H9 (cell line): Measurements from ENCODE around the gene MT1A. TPM values are rescaled to one million over a fixed set of nuclear protein-coding genes. Genes with fewer than 3 reads are reported as not detected.
"Not testable (repeated sequence)": the region's sequence is repeated elsewhere in the genome, so short reads cannot be mapped to it uniquely, and the experiment has no call there.

ENCODE experiments used
- DNase-seq: peaks from one replicate; pipeline ENCODE4 v3.0.0-alpha.2; 2017
- H2AFZ ChIP-seq: one replicate; pipeline ENCODE4 v1.6.1; 2013; ENCODE audit warnings: mild to moderate bottlenecking, low read length, control low read depth, moderate library complexity
- H2AK5ac ChIP-seq: 2 replicates; pipeline ENCODE4 v1.6.1; 2013; ENCODE audit warnings: low read length, control low read depth, mixed read lengths; ENCODE audit not compliant: insufficient read length
- H2BK120ac ChIP-seq: one replicate; pipeline ENCODE4 v1.6.1; 2013; ENCODE audit warnings: low read depth, mild to moderate bottlenecking, low read length, control low read depth, inconsistent platforms; ENCODE audit not compliant: poor library complexity, severe bottlenecking
- H2BK12ac ChIP-seq: 2 replicates; pipeline ENCODE4 v1.6.1; 2013; ENCODE audit warnings: low read length, control low read depth, mixed read lengths, low read depth; ENCODE audit not compliant: insufficient read length
- H2BK15ac ChIP-seq: 2 replicates; pipeline ENCODE4 v1.6.1; 2013; ENCODE audit warnings: low read depth, low read length, control low read depth
- H2BK20ac ChIP-seq: one replicate; pipeline ENCODE4 v1.6.1; 2013; ENCODE audit warnings: low read depth, mild to moderate bottlenecking, low read length, control low read depth, inconsistent platforms; ENCODE audit not compliant: poor library complexity, severe bottlenecking
- H2BK5ac ChIP-seq: 2 replicates; pipeline ENCODE4 v1.6.1; 2013; ENCODE audit warnings: low read length, control low read depth, mixed read lengths; ENCODE audit not compliant: insufficient read length
- H3K14ac ChIP-seq: 2 replicates; pipeline ENCODE4 v1.6.1; 2013; ENCODE audit warnings: low read length, control low read depth; ENCODE audit not compliant: insufficient read depth
- H3K18ac ChIP-seq: 2 replicates; pipeline ENCODE4 v1.6.1; 2013; ENCODE audit warnings: low read depth, mild to moderate bottlenecking, mixed read lengths, low read length, control low read depth; ENCODE audit not compliant: insufficient read length
- H3K23ac ChIP-seq: 2 replicates; pipeline ENCODE4 v1.6.1; 2013; ENCODE audit warnings: low read length, control low read depth, mixed read lengths, low read depth; ENCODE audit not compliant: insufficient read length
- H3K23me2 ChIP-seq: 2 replicates; pipeline ENCODE4 v1.6.1; 2013; ENCODE audit warnings: low read depth, mild to moderate bottlenecking, mixed read lengths, low read length, control low read depth; ENCODE audit not compliant: insufficient read length, poor library complexity, severe bottlenecking
- H3K27ac ChIP-seq: 2 replicates; pipeline ENCODE4 v1.5.1; 2013; ENCODE audit warnings: low read length, control low read depth, mixed read lengths, low read depth; ENCODE audit not compliant: insufficient read length
- H3K27me3 ChIP-seq: 2 replicates; pipeline ENCODE4 v1.6.1; 2013; ENCODE audit warnings: low read length, control low read depth, inconsistent platforms; ENCODE audit not compliant: insufficient read depth
- H3K4ac ChIP-seq: 2 replicates; pipeline ENCODE4 v1.6.1; 2013; ENCODE audit warnings: low read depth, mild to moderate bottlenecking, control low read depth, inconsistent platforms, low read length, moderate library complexity
- H3K4me1 ChIP-seq: 2 replicates; pipeline ENCODE4 v1.6.1; 2013; ENCODE audit warnings: low read length, control low read depth, inconsistent platforms; ENCODE audit not compliant: insufficient read depth
- H3K4me2 ChIP-seq: 2 replicates; pipeline ENCODE4 v1.6.1; 2013; ENCODE audit warnings: low read length, control low read depth, mixed read lengths; ENCODE audit not compliant: insufficient read length, insufficient read depth
- H3K56ac ChIP-seq: 2 replicates; pipeline ENCODE4 v1.6.1; 2013; ENCODE audit warnings: low read depth, mild to moderate bottlenecking, mixed read lengths, low read length, control low read depth; ENCODE audit not compliant: insufficient read length
- H3K79me1 ChIP-seq: 2 replicates; pipeline ENCODE4 v1.6.1; 2013; ENCODE audit warnings: low read depth, mild to moderate bottlenecking, moderate library complexity, low read length, control low read depth, inconsistent platforms; ENCODE audit not compliant: insufficient read depth, poor library complexity, severe bottlenecking
- H3K79me2 ChIP-seq: 2 replicates; pipeline ENCODE4 v1.6.1; 2013; ENCODE audit warnings: low read length, control low read depth, inconsistent platforms; ENCODE audit not compliant: insufficient read depth
- H3K9ac ChIP-seq: 2 replicates; pipeline ENCODE4 v1.6.1; 2013; ENCODE audit warnings: low read length, control low read depth, mixed read lengths; ENCODE audit not compliant: insufficient read length; ENCODE audit errors: extremely low read depth
- H3K9me3 ChIP-seq: one replicate; pipeline ENCODE4 v1.6.1; 2013; ENCODE audit warnings: low read depth, low read length, inconsistent platforms; ENCODE audit not compliant: control insufficient read depth
- H3T11ph ChIP-seq: one replicate; pipeline ENCODE4 v1.6.1; 2013; ENCODE audit warnings: mild to moderate bottlenecking, low read length, control low read depth, inconsistent platforms
- H4K20me1 ChIP-seq: one replicate; pipeline ENCODE4 v1.6.1; 2013; ENCODE audit not compliant: control insufficient read depth, insufficient read length, insufficient read depth
- H4K5ac ChIP-seq: 2 replicates; pipeline ENCODE4 v1.6.1; 2013; ENCODE audit warnings: low read depth, mild to moderate bottlenecking, mixed read lengths, low read length, control low read depth; ENCODE audit not compliant: insufficient read length
- H4K8ac ChIP-seq: replicated peaks from 2 replicates; pipeline ENCODE4 v1.6.1; 2013; ENCODE audit warnings: low read length, control low read depth, mixed read lengths, low read depth; ENCODE audit not compliant: insufficient read length
- H4K91ac ChIP-seq: 2 replicates; pipeline ENCODE4 v1.6.1; 2013; ENCODE audit warnings: low read depth, mild to moderate bottlenecking, moderate library complexity, mixed read lengths, low read length, control low read depth; ENCODE audit not compliant: insufficient read length
- H3K27ac Mint-ChIP-seq, 3 experiments: 2 replicates in 2 of 3; 3 replicates in 1 of 3; pipeline ENCODE4 v1.8.0; 2020 to 2021; ENCODE audit warnings: mixed read lengths in 3 of 3, mild to moderate bottlenecking in 1 of 3, moderate library complexity in 1 of 3
- H3K27me3 Mint-ChIP-seq: 2 replicates; pipeline ENCODE4 v1.8.0; 2021; ENCODE audit warnings: low read depth, mild to moderate bottlenecking, moderate library complexity, mixed read lengths
- H3K36me3 Mint-ChIP-seq, 3 experiments: 2 replicates in 2 of 3; 3 replicates in 1 of 3; pipeline ENCODE4 v1.8.0; 2020 to 2021; ENCODE audit warnings: low read depth in 3 of 3, mixed read lengths in 3 of 3; ENCODE audit not compliant: insufficient read depth in 1 of 3
- H3K4me1 Mint-ChIP-seq, 2 experiments: 2 replicates each; pipeline ENCODE4 v1.8.0; 2020; ENCODE audit warnings: mixed read lengths in 2 of 2
- H3K4me3 Mint-ChIP-seq, 2 experiments: 2 replicates in 1 of 2; 3 replicates in 1 of 2; pipeline ENCODE4 v1.8.0; 2020 to 2021; ENCODE audit warnings: mild to moderate bottlenecking in 2 of 2, mixed read lengths in 2 of 2, moderate library complexity in 1 of 2
- H3K9me3 Mint-ChIP-seq, 2 experiments: 2 replicates in 1 of 2; 3 replicates in 1 of 2; pipeline ENCODE4 v1.8.0; 2020; ENCODE audit warnings: mild to moderate bottlenecking in 2 of 2, mixed read lengths in 2 of 2, moderate library complexity in 1 of 2
- WGBS: extraction: QIAGEN DNeasy Blood & Tissue Kit; methylation state at CpG from one replicate; pipeline ENCODE4 v1.1.7; 2013; ENCODE audit warnings: missing lambda C conversion rate, low lambda C conversion rate, mixed read lengths; ENCODE audit not compliant: insufficient read length; ENCODE audit errors: extremely low coverage; 5-methylcytosine and 5-hydroxymethylcytosine counted together
- total RNA-seq: library from RNA; stranded (reverse); gene quantifications from 2 replicates; pipeline ENCODE4 v1.2.1, GENCODE V29; 2021
- TF ChIP-seq, protein P1 (sequence below): fragments of 200-600 bp; sonication (generic); conservative IDR thresholded peaks from 3 replicates; pipeline ENCODE4 v1.8.0; 2021; ENCODE audit warnings: antibody characterized with exemption, mild to moderate bottlenecking

Gene MT1A
- total RNA-seq, 1 experiment from 2014 or later: not detected

- Histone ChIP-seq H3K79me1 (no peaks in the 10 kb centered on the region), H3K4ac (no peak overlapping the region), H3K27ac (no peak overlapping the region), H2AK5ac (no peak overlapping the region), H3K27me3 (peaks cover 72% of the 10 kb centered on the region), H4K20me1 (no peaks in the 10 kb centered on the region), H3K18ac (no peak overlapping the region), H3K14ac (no peak overlapping the region), H3K56ac (no peak overlapping the region), H2AFZ (no peak overlapping the region), H4K91ac (no peak overlapping the region), H4K5ac (no peak overlapping the region), H3K9me3 (no peaks in the 10 kb centered on the region), H3K9ac (no peak overlapping the region), H3K23ac (no peak overlapping the region), H3K79me2 (no peaks in the 10 kb centered on the region), H2BK20ac (no peak overlapping the region), H4K8ac (no peak overlapping the region), H2BK120ac (no peak overlapping the region), H2BK15ac (no peak overlapping the region), H2BK5ac (no peak overlapping the region), H3K23me2 (peaks cover 8% of the 10 kb centered on the region), H3T11ph (no peak overlapping the region), H3K4me2 (no peak overlapping the region), H2BK12ac (no peak overlapping the region), H3K4me1 (peaks cover 6% of the 10 kb centered on the region; the same call in 1 of the 2 replicates)
- DNase-seq: no peak
- TF ChIP-seq, protein P1, sequence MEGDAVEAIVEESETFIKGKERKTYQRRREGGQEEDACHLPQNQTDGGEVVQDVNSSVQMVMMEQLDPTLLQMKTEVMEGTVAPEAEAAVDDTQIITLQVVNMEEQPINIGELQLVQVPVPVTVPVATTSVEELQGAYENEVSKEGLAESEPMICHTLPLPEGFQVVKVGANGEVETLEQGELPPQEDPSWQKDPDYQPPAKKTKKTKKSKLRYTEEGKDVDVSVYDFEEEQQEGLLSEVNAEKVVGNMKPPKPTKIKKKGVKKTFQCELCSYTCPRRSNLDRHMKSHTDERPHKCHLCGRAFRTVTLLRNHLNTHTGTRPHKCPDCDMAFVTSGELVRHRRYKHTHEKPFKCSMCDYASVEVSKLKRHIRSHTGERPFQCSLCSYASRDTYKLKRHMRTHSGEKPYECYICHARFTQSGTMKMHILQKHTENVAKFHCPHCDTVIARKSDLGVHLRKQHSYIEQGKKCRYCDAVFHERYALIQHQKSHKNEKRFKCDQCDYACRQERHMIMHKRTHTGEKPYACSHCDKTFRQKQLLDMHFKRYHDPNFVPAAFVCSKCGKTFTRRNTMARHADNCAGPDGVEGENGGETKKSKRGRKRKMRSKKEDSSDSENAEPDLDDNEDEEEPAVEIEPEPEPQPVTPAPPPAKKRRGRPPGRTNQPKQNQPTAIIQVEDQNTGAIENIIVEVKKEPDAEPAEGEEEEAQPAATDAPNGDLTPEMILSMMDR: no peak
- no CpG with 5 or more reads among the region's 1 CpG for WGBS
- Mint-ChIP-seq H3K9me3 (no peaks in the 10 kb centered on the region), H3K4me1 (peaks cover 9 to 34% of the 10 kb centered on the region in 2 experiments), H3K27me3 (peaks cover 97% of the 10 kb centered on the region), H3K36me3 (no peaks in the 10 kb centered on the region), H3K27ac (no peak overlapping the region), H3K4me3 (no peak overlapping the region)
Measured at GRCh38 chr16:56664506-56664905, 26.0 kb downstream of the MT1A start.

DNA sequence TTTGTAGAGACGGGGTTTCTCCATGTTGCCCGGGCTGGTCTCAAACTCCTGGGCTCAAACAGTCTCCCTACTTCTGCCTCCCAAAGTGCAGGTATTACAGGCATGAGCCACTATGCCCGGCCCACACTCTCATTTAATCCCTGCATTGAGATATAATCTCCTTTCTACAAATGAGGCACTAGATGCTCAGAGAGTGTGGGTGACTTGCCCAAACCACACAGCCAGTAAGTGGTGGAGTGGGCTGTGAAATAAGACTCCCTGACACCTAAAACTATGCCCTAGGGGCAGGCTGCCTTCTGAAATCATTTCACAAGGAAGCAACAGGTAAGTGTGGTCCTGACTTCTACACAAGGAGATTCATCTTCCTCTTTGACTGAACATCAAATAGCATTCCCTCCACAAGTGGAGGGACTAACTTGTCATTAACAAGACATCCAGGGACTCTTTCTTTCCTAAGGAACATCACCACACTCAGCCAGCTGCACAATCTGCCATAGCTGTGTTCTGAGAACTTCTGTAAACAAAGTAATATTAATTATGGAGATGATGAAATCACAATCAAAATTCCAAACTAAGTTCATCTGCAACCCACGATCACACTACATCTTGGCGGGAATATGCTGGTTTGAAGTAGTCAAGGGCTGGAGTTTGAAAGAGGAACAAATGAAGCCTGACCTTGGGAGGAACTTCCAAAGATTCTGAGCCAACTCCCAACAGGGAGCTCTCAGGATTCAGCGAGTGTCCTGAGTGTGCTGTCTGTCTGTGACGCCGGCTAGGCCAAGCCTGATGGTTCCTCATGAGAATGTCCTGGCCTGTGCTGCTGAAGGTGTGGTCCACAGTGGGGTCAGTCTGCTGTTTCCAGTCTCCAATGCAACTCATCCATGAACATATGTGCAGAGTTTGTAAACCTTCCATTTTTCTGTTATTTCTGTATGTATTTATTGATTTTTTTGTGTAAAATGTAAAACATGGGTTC is 27.1 kb downstream of the MT1A start:
- not testable (repeated sequence) for H3K14ac ChIP-seq, H3K9ac ChIP-seq, H3K27ac Mint-ChIP-seq, H2AFZ ChIP-seq, H2BK5ac ChIP-seq, H3K79me1 ChIP-seq, H3K36me3 Mint-ChIP-seq, H2BK120ac ChIP-seq, H4K91ac ChIP-seq, H3K56ac ChIP-seq, H3K18ac ChIP-seq, H2AK5ac ChIP-seq, H3K4ac ChIP-seq, H3K4me1 ChIP-seq, H4K5ac ChIP-seq, H3K27ac ChIP-seq, H2BK12ac ChIP-seq, H3K79me2 ChIP-seq, H3K4me2 ChIP-seq, H3K4me3 Mint-ChIP-seq, H2BK20ac ChIP-seq, H3K9me3 Mint-ChIP-seq, H3T11ph ChIP-seq, H2BK15ac ChIP-seq, H3K23ac ChIP-seq, DNase-seq, H4K8ac ChIP-seq, H4K20me1 ChIP-seq, H3K9me3 ChIP-seq
- Histone ChIP-seq H3K27me3 (peaks cover 76% of the 10 kb centered on the region), H3K23me2 (peaks cover 12% of the 10 kb centered on the region)
- peaks cover 97% of the 10 kb centered on the region for H3K27me3 Mint-ChIP-seq
- WGBS: no CpG with 5 or more reads among the region's 8 CpGs
- H3K4me1 Mint-ChIP-seq: peaks cover 9 to 40% of the 10 kb centered on the region in 2 experiments
